ENCODE measurements around the gene OAS2.

Gene OAS2

GRCh38 chr12:113022563-113023297 is 44.4 kb downstream of the OAS2 start:
- DNase-seq = no peak

- DNase-seq = no peak
Observed at GRCh38 chr12:113027726-113028125, 49.4 kb downstream of the OAS2 start.

- no peak for DNase-seq
Observed at GRCh38 chr12:113030875-113031525, 52.7 kb downstream of the OAS2 start.

GRCh38 chr12:113039911-113040445 is 61.7 kb downstream of the OAS2 start:
- no peak for DNase-seq

- no peak for DNase-seq
Observed at GRCh38 chr12:113040722-113041171, 62.4 kb downstream of the OAS2 start.

- DNase-seq = no peak
Observed at GRCh38 chr12:113041560-113041959, 63.2 kb downstream of the OAS2 start.

GRCh38 chr12:113043240-113043639 is 64.9 kb downstream of the OAS2 start:
- no peak for DNase-seq

GRCh38 chr12:113044516-113044915 is 66.2 kb downstream of the OAS2 start:
- DNase-seq = no peak

- peak; percentile 42 for DNase-seq
Observed at GRCh38 chr12:113048716-113049127, 70.4 kb downstream of the OAS2 start.

- DNase-seq = no peak
Observed at GRCh38 chr12:113049976-113050742, 71.8 kb downstream of the OAS2 start.

GRCh38 chr12:113050795-113051194 is 72.5 kb downstream of the OAS2 start:
- no peak for DNase-seq

GRCh38 chr12:113051759-113052158 is 73.4 kb downstream of the OAS2 start:
- DNase-seq = no peak

- DNase-seq = no peak
Observed at GRCh38 chr12:113052326-113052725, 74.0 kb downstream of the OAS2 start.

- DNase-seq = no peak
Observed at GRCh38 chr12:113054948-113055486, 76.7 kb downstream of the OAS2 start.

- no peak for DNase-seq
Observed at GRCh38 chr12:113055594-113056380, 77.5 kb downstream of the OAS2 start.

- DNase-seq = no peak
Observed at GRCh38 chr12:113056381-113056630, 78.0 kb downstream of the OAS2 start.

- peak; percentile 42 for DNase-seq
Observed at GRCh38 chr12:113056631-113057488, 78.5 kb downstream of the OAS2 start, which contains the start of gene DTX1. TSS of gene DTX1 (plus strand) at chr12:113056730. CDS start at chr12:113058193, 1,463 bp downstream.

GRCh38 chr12:113057565-113058485 is 79.5 kb downstream of the OAS2 start:
- DNase-seq = no peak

- no peak for DNase-seq
Observed at GRCh38 chr12:113058553-113058952, 80.2 kb downstream of the OAS2 start.

GRCh38 chr12:113059071-113059595 is 80.8 kb downstream of the OAS2 start:
- DNase-seq = no peak

Data from stimulated activated CD4-positive, alpha-beta T cell treated with anti-CD3 and anti-CD28 coated beads, Interleukin-12 subunit alpha, Interleukin-12 subunit beta, amount 100 ng/mL, for 4 hours (primary cell).